ENCODE results near the gene PTPRE.
"Not testable (repeated sequence)": the region's sequence is repeated elsewhere in the genome, so short reads cannot be mapped to it uniquely, and the experiment has no call there.

The PTPRE gene

DNA sequence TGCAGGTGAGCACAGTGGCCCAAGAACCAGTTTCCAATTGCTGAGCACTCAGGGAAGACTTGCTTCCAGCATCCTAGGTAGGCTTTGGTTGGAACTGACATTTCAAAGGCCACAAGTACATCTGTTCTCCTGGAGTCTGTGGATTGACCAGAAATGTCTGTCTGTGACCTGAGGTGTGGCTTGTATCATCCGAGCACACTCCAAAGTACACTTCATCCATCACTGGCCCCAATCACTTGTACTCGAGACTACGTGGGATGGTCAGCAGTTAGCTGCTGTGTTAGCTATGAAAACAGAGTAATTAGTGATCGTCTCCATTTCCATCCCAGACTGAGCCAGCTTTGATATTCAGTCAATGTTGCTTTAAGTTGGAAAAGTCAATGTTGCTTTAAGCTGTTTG is 174.3 kb downstream of the PTPRE start:
- DNase-seq = no peak

DNA sequence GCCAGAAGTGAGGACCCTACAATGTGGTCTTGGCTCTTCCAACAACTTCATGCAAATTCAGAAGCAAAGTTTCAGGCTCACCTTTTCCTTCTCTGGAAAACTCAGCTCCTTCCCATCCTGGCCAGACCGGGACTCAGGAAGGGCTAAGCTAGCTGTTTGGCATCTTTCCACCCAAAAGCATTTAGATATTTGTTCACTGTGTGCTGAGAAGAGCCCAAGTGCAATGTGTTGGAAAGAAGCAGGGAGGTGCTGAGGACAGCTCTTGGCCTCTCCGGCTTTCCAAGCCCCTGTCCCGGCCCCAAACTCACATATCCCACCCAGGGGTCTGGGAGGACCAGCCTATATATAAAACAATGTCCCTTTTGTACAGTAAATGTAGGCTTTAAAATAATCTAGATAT is 174.8 kb downstream of the PTPRE start:
- no peak for DNase-seq

DNA sequence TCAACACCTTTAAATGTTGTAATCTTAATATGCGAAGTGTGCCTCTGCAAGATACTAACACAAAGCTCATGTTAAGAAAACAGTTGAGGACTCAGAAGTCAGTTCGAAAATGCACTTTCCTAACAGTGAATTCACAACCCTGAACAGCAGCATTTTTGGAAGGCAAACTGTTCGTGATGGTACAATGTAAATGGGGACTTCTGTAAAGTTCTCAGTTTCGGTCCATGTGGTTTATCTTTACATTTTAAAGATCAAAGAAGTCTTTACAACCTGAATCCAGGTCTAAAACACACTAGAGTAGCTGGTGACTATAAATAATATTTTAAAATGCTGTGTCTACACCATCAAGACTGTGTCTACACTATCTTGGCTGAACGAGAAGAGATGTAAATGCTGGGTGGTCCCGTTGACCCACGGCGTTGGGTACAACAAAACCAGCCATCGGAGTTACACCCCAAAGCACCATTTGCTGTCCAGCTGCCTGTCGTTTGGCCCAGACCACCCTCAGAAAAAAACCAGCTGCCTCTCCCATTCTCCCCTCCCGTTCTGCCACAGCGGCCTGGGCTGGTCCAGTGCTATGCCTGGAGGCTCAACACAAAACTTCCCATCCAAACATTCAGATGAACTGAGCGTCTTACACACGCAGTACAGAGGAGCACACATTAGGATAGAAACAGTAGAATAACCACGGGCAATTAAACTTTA is 176.4 kb downstream of the PTPRE start:
- DNase-seq = no peak

DNA sequence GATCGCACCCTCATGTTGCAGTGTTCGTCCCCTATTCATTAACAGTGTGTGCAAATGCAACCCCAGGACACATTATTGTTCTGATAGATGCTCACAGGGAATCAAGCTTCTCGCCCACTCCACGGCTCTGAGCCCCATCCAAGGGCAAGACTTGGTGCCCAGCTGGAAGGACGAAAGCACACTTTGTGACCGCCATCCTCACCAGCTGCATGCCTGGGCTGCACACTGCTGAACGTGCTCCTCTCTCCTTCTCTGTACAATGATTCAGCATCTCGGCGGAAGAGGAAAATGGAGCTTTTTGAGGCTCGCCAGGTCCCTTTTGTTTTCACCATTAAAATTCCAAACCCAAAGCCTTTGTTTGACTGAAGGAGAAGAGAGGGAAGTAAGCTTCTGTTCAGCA is 177.5 kb downstream of the PTPRE start:
- no peak for DNase-seq

DNA sequence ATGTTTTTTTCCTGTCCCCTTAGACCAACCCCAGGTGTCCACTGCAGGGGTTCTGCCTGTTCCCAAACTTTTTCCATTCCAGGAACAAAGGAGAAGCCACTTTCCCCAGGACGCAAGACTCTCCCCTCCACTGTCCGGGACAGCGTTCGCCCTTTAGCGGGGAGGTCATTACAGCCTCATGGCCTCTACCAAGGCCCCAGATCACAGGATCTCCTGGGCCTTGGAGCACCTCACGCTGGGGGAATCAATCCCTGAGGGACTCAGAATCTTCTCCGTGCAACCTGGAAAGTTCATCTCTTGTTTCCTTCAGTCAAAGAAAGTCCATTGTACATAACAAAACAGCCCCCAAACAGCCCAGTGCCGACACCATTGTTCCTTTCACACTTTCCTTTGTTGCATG is 178.1 kb downstream of the PTPRE start:
- DNase-seq = no peak

DNA sequence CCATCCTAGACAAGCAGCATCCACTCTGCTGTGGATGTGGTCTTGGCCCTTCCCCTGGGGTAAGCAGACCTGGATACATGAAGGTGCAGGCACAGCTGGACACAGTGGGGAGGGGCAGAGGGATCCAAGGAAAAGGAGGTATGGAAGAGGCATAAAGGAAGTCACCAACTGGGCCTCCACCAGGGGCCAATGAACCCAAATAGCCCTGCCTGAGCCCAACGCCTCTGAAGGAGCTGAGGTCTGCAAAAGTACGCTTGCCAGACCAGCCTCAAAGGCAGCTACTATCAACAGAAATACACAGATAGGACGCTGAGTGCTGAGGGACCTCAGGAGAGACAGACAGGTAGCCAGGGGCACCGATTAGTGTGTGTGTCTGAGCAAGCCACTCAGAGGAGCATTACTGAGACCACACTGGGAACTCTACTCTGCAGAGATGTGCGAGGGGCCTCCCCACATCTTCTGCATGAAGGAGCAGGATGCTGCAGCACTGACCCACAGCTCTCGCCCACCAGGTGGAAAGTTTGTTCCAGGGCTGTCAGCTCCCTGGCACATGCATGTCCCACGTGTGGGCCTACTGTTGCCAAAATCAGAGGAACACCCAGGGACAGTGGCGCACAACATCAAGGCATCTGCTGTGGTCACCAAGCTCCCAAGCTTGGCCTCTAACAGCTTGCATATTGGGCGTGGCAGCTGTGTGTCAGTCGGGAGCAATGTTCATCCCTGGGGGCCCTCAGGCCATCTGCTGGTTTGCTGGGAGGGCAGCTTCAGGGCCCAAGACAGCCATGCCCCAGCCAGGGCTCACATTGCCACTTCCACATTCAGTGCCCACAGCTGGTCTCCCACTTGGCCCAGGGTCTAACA is 179.3 kb downstream of the PTPRE start:
- DNase-seq = no peak

DNA sequence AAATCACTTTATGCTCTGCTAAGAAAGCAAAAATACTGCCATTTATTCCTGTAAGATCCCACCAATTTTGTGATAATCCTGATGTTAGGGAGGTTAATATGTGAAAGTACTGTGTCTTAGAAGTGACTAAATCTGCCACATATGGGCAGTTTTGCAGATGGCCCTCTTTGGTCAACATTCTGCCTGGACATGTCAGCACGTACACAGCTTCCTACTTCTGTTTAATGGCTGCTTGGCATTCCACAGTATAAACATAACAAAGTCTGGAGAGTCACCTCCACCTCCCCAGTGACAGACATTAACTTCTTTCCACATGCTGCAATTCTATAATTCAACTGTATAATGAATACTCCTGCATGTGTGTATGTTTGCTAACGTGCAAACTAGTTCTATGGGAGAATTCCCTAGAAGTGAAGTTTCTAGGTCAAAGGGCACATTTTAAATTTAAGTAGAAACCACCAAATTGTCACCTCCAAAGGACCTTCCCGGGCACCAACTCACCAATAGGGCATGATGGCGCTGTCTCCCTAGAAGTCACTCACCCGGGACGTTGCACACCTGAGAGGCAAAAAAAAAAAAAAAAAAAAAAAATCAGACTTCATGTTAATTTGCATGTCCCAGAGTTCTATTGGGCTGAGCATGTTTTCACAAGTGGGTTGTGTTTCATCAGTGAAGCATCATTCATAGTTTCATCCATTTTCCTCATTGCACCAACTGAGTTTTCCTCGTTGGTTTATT is 180.4 kb downstream of the PTPRE start:
- DNase-seq = no peak

DNA sequence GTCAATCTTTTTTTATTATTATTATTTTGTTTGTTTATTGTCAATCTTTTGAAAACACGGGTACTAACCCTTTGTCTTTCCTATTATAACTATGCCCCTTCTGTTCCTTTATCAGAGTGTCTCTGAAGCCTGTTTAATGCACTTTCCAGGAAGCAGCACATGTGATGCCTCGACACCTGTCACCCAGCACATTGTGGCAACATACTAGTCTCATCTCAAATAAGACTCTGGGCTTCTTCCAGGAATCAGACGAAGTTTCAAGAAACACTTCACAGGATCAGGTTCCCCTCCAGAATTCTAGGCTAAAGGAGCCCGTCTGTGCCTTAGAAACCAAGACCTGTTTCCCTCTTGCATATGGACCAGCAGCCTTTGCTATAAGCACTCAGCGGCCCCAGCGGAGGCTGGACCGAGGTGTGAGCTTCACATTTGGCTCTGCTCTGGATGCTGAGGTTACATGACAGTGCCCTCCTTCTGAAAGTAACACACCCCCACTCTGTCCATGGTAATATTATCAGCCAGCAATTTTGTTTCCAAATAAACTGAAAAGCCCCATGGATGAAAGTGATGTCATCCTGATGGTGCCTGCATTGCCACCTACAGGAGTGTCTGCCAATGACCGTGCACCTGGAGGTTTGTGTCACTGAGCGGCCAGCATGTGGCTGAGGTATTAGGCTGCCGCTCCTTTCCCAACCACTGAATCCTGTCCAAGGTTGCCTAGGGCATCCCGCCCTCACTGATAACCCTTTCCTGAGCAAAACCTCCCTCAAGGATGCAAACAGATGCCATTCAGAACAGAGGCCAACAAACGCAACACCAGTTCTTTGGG is 181.2 kb downstream of the PTPRE start:
- no peak for DNase-seq

DNA sequence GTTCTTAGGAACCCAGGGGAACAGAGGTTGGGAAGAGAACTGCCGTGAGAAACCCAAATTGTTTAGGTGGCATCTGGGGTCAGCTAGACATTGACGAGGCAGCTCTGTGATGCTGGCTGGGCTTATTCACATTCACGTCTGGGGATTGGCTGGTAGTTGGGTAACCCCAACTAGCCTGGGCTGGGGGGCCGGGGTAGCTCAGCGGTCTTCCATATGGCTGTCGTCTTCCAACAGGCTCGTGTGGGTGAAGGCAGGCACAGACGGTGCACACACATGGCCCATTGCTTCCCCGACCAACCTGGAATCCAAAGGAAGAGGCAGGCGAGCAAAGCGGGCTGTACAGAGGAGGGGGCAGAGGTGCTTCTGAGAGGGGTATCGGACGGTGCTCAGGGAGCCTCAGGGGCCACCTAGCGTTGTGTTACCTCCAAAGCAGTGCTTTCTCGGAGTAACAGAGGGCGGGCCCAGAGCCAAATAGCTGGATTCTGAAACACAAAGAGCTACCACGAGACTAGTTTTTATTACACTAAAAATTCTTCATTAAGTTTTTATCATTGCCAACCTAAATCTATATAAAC is 184.8 kb downstream of the PTPRE start:
- DNase-seq = no peak

DNA sequence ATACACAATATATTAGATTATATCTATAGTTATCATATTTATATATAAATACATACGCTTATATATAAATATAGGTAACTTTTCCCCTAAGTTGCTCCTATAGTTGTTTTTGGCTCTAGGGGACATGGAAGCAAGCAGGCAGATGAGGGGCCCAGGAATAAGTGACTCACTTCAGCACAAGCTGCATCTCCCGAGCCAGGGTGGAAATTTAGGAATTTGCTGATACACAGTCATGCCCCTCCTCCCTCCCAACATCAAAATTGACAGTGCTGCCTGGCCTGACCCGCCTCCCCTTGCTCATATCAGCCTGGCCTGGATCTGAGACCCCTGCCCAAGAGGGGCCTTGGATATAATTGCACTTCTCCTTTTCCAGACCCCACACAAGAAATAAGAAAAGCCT is 185.6 kb downstream of the PTPRE start:
- DNase-seq = no peak

DNA sequence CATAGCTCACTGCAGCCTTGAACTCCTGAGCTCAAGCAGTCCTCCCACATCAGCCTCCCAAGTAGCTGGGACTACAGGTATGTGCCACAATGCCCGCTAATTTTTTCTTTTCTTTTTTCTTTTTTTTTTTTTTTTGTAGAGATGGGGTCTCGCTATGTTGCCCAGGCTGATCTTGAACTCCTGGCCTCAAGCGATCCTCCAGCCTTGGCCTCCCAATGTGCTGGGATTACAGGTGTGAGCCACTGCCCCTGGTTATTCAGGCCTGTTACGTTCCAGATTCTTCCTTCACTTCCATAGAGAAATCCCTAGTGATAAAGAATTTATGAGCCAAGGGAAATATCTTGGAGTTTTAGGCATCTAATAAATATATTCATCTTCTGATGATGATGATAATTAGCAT is 187.7 kb downstream of the PTPRE start:
- not testable (repeated sequence) for DNase-seq

DNA sequence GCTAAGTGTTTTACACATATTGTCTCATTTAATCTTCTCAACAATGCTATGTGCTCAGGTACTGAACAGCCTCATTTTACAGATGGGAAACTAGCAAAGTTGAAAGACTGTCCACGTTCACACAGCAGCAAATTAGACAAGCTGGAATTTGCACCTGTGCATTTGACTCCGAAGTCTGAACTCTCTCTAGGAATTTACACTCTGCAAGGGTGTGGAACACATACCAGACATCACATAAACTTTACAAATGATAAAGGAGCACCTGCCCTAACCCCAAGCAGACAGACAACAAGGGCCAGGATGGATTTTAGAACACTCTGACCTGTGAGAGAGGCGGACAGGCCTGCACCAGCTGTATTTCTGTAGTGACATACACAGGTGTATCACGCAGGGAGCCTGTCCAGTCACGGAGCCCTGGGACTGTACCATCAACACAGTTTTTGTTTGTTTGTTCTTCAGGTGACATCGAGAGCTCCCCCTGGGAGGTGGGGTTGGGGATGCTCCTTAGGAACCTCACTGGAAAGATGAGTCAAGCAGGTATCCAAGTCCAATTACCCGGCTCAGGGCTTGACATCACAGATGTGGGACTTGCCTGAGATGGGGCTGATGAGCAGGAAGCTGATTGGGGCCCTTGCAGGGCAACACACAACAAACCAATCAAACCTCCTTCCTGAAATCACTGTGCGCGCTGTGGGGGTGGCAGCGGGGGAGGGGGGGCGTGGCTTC is 188.3 kb downstream of the PTPRE start:
- peak; percentile 28 for DNase-seq

DNA sequence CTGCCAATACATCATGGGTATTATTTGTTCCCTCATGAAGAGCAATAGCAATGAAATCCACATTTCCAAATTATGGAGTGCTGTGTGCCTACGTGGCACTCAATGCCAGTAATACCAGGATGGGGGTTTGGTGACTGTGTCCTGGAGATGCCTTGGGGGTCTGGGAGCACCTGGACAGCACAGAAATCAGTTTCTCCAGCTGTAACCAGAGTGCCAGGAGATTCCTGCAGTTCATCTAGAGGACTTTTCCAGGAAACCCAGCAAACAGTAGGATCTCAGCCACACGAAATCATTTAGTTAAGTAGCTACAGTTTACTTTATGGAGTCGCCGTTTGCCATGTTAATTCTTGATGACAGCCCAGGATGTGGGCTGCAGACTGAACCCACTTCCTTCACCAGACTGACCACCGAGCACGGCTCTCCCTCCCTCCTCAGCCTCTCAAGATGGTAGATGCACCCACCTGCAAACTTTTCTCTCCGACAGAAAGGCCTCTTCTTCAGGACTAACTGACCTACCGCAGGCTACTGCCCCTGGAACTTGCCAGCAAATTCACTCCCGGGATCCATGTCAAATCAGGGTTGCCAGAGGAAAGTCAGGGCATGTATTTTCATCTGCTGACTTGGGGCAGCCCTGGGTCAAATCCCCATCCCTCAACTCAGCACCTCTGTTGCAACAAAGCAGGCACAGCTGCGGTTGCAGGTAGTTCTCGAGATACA is 189.0 kb downstream of the PTPRE start:
- no peak for DNase-seq

DNA sequence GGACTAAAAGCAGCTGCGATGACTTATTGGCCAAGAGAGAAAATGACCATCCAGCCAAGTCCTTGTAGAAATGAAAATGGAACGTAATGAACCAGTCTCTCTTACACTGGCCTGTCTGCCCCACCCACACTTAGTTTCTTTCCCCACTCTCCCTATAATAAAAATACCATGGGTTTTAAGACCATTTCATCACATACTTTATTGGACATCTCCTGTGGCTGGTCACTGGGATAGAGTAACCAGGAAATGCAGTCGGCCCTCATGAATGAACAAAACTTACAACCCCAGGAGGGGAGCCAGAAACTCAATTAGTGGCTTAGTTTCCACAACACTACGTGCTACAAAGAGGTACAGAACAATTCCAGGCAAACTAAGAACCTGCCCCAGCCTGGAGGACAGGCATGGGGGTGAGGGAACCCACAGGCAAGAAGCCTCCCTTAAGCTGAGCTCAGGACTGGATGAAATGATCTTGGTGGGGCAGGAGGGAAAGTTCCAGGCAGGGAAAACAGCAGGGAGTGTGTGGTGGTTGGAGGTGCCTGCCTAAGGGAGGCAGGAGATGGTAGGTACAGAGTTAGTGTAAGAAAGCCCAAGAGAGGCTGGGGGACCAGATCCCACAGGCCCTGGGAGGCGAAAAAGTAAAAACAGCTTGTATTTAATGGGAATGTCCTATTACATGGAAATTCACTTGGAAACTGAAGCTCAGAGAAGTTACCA is 189.7 kb downstream of the PTPRE start:
- DNase-seq = no peak

DNA sequence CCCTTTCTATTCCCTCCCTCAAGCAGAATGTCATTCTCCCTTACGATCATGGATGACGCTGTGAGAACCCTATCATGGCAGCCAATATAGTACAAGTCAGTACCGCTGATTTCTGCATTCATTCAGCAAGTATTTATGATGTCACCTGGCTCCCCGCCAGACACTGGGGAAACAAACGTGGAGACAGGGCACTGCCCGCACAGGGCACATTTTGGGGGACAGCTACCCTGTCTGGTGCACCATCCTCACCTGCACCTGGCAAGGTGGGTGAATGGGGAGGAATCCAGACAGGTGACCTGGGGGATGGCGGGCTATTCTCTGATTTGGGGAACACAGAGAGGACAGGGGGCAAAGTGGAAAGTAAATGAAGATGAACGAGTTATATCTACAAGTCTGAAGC is 190.9 kb downstream of the PTPRE start:
- DNase-seq = no peak

DNA sequence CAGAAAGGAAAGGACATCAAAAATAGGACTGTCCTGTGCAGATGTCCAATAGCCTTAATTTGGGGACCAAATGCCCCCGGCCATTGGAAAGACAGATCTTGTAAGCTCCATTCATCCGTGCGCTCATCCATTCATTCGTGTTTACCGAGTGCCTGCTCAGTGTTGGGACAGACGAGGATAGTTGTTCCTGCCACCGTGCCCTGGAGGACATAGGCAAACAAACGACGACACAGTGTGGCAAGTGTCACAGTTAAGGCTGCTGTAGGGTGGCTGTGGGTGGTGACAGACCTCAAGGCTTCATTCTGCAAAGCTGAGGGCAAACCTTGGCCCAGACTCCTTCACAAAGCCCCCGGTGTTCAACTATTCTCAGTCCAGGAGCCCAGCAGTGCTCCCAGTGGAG is 191.7 kb downstream of the PTPRE start:
- DNase-seq = no peak

DNA sequence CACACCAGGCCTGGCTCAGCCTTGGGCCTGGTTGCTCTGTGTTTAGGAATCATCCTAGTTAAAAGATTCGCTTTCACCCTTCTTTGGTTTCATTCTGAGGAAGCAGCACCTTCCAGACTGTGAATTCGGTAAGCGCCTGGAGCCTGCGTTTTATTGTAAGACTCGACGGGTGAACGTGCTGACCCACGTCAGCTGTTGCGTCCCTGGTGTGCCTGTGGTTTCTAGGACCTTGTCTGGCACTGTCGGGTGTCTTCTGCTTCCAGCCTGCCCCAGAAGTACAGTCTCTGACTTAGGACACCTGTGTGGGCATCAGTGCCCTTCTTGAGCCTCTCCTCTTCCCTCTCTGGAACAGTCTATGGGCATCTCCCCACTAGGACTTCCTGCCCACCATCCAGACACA is 193.0 kb downstream of the PTPRE start:
- no peak for DNase-seq

DNA sequence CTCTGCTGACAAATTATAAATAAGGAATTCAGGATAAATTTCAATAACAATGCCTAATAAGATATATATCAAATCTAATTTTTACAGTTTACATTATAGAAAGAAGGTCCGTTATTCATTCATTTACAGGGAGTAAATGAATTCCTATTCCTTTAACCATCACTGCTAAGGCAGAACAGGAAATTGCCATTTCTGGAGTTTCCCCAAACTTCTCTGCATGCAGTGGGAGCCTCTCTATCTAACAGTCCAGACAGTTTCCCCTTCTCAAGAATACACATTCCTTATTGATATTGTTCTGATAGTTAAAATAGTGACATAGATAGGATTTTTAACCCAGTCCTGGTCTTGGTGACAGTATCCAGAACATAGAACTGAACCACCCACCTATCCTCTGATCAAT is 195.0 kb downstream of the PTPRE start:
- DNase-seq = no peak

DNA sequence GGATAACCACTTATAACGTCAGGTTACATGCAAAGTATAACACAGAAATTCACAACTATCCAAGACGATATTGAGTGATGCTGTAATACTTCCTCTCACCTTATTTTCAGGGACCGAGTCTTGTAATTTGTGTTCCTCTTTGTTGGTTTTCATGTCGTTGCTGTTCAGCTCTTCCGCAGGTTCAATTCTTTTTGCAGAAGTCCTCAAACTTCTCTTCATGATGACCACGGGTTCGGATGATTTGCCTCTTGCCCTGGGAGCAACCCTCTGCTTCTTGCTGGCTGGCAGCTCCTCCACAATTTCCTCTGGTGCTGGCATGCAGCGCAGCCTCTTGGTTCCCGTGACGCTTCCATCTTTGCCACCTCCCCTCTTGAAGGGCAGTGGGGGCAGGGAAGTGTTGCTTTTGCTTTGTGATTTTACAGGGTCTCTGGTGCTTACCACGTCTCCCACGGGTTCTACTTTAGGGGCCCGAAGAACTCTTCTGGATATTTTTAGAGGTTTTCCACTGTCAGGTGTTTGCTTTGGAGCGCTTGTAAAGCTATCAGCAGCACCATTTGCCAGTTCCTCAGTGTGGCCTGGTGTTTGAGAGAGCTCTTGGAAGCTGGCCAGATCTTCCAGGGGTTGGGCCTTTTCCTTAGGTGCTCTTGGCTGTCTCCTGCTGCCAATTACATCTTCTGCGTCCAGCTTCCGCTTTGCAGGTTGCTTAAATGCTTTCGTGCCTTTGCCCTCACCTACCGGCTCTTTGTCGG is 195.8 kb downstream of the PTPRE start:
- no peak for DNase-seq

DNA sequence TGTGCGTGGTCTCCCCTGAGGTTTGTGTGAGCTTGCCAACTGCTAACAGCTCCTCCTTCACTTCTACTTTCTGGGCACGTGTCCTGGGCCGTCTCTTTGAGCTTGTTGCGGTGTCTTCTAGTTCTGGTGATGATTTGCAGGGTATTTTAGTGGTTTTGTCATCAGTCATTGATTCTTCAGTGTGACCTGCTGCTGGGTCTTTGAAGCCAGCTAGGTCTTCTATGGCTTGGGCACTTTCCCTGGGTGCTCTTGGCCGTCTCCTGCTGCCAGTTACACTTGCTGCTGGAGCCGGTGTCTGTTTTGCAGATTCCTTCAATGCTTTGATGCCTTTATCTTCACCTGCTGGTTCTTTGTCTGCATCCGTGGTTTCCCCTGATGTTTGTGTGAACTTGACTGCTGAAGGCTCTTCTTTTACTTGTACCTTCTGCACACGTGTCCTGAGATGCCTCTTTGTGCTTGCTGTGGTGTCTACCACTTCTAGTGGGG is 196.4 kb downstream of the PTPRE start:
- no peak for DNase-seq
